Fibroblast of skin of right biceps (primary cell): Measurements from ENCODE around the gene MCUB.
"Not testable (repeated sequence)": the region's sequence is repeated elsewhere in the genome, so short reads cannot be mapped to it uniquely, and the experiment has no call there.

Experiments
- DNase-seq: peaks from one replicate; pipeline ENCODE4 v3.0.0-alpha.2; 2013

MCUB gene

GRCh38 chr4:109579997-109580396 lies 20.0 kb downstream of the MCUB start:
- DNase-seq, result not testable (repeated sequence)

- no peak for DNase-seq
Measured at GRCh38 chr4:109588176-109588575, 28.1 kb downstream of the MCUB start.

GRCh38 chr4:109589119-109589518 lies 29.1 kb downstream of the MCUB start:
- no peak for DNase-seq

GRCh38 chr4:109589605-109590004 lies 29.6 kb downstream of the MCUB start:
- DNase-seq, result no peak

- no peak for DNase-seq
Measured at GRCh38 chr4:109590905-109591304, 30.9 kb downstream of the MCUB start.

GRCh38 chr4:109592367-109592766 lies 32.3 kb downstream of the MCUB start:
- DNase-seq, result no peak

GRCh38 chr4:109595123-109595522 lies 35.1 kb downstream of the MCUB start:
- DNase-seq, result not testable (repeated sequence)

- DNase-seq, result not testable (repeated sequence)
Measured at GRCh38 chr4:109596420-109597085, 36.5 kb downstream of the MCUB start.

- DNase-seq, result no peak
Measured at GRCh38 chr4:109599046-109599652, 39.1 kb downstream of the MCUB start.

- no peak for DNase-seq
Measured at GRCh38 chr4:109600431-109600830, 40.4 kb downstream of the MCUB start.

GRCh38 chr4:109601336-109601735 lies 41.3 kb downstream of the MCUB start:
- no peak for DNase-seq

GRCh38 chr4:109607976-109608375 lies 47.9 kb downstream of the MCUB start:
- no peak for DNase-seq

- no peak for DNase-seq
Measured at GRCh38 chr4:109608879-109609278, 48.8 kb downstream of the MCUB start.

GRCh38 chr4:109609431-109609830 lies 49.4 kb downstream of the MCUB start:
- no peak for DNase-seq

GRCh38 chr4:109610489-109610888 lies 50.4 kb downstream of the MCUB start:
- no peak for DNase-seq

GRCh38 chr4:109611045-109611646 lies 51.1 kb downstream of the MCUB start:
- peak; percentile 15 for DNase-seq

GRCh38 chr4:109614015-109614414 lies 54.0 kb downstream of the MCUB start:
- DNase-seq, result no peak

GRCh38 chr4:109614466-109614865 lies 54.4 kb downstream of the MCUB start:
- DNase-seq, result no peak

- DNase-seq, result no peak
Measured at GRCh38 chr4:109615742-109616141, 55.7 kb downstream of the MCUB start.

GRCh38 chr4:109616243-109616642 lies 56.2 kb downstream of the MCUB start:
- no peak for DNase-seq

- DNase-seq, result no peak
Measured at GRCh38 chr4:109622626-109623025, 62.6 kb downstream of the MCUB start.

- no peak for DNase-seq
Measured at GRCh38 chr4:109624536-109624935, 64.5 kb downstream of the MCUB start.

- DNase-seq, result no peak
Measured at GRCh38 chr4:109627361-109627760, 67.3 kb downstream of the MCUB start.

- DNase-seq, result no peak
Measured at GRCh38 chr4:109629775-109630174, 69.7 kb downstream of the MCUB start.
